Breast epithelium (tissue), 4 donors: ENCODE measurements around the gene STK36. TPM values are rescaled to one million over a fixed set of nuclear protein-coding genes. Genes with fewer than 3 reads are reported as not detected.

Experiments
- DNase-seq, 2 donors: peaks; one replicate each; pipeline ENCODE4 v3.0.0-alpha.2; 2019; ENCODE audit warnings: low spot score in 2 of 2
- H3K27ac ChIP-seq, 2 donors: fragments of 200-600 bp; sonication (generic) in 1 of 2; one replicate each; pipeline ENCODE4 v1.5.1; 2016 to 2019; ENCODE audit warnings: mild to moderate bottlenecking in 1 of 2
- H3K27me3 ChIP-seq, 2 donors: fragments of 200-600 bp; sonication (generic) in 1 of 2; one replicate each; pipeline versions ENCODE4 v1.5.1 to v1.6.0; 2017 to 2019; ENCODE audit warnings: control low read depth in 1 of 2, mild to moderate bottlenecking in 1 of 2
- H3K36me3 ChIP-seq: fragments of 200-600 bp; one replicate; pipeline ENCODE4 v1.5.1; 2019
- H3K4me1 ChIP-seq, 2 donors: fragments of 200-600 bp; sonication (generic); one replicate each; pipeline ENCODE4 v1.5.1; 2016 to 2019; ENCODE audit warnings: control low read depth in 1 of 2
- H3K4me3 ChIP-seq, 3 donors: fragments of 200-600 bp; sonication (generic); 1 replicate in 2 of 3; 2 replicates in 1 of 3; pipeline ENCODE4 v1.5.1; 2016 to 2019; ENCODE audit warnings: mild to moderate bottlenecking in 3 of 3, moderate library complexity in 2 of 3
- H3K9me3 ChIP-seq, 2 donors: fragments of 200-600 bp; sonication (generic) in 1 of 2; one replicate each; pipeline ENCODE4 v1.5.1; 2016 to 2019; ENCODE audit warnings: control low read depth in 1 of 2
- POLR2A ChIP-seq: fragments of 450-650 bp; IDR thresholded peaks from one replicate; pipeline ENCODE4 v1.6.1; 2016; ENCODE audit warnings: antibody characterized with exemption, mild to moderate bottlenecking, moderate library complexity
- POLR2AphosphoS5 ChIP-seq, 3 donors: sonication (generic); formaldehyde crosslinking; IDR thresholded peaks; one replicate each; pipeline ENCODE4 v1.6.1; 2017; ENCODE audit warnings: antibody characterized with exemption in 3 of 3
- intact Hi-C: fragments of 100-400 bp; cut with DNase I; formaldehyde crosslinking; loops from one replicate; pipeline ENCODE4 v1.15.1; 2023; ENCODE audit warnings: low total_unique reads
- total RNA-seq, 3 donors: library from RNA; depleted of rRNA; stranded (reverse); fragments of >200 nt; gene quantifications; one replicate each; pipeline ENCODE4 v1.1.0, GENCODE V29; 2016
- TF ChIP-seq, protein P1 (sequence below), 3 donors: fragments of 450-650 bp; IDR thresholded peaks; one replicate each; pipeline ENCODE4 v1.5.1; 2016 to 2017; ENCODE audit warnings: antibody characterized with exemption in 3 of 3, mild to moderate bottlenecking in 3 of 3, moderate library complexity in 3 of 3

The STK36 gene
- total RNA-seq, 3 donors from 2014 or later: 22.2 to 78.0 (median 35.7) TPM

GRCh38 chr2:218745559-218746469 is 73.9 kb downstream of the STK36 start:
- H3K27me3 ChIP-seq: no peaks in the 10 kb centered on the region
- no peaks in the 10 kb centered on the region for H3K36me3 ChIP-seq
- peak overlapping the region; percentile 88 to 95 for H3K27ac ChIP-seq
- no peaks in the 10 kb centered on the region for H3K4me1 ChIP-seq
- peak; percentile 87 to 94 for DNase-seq
- intact Hi-C loops: no loop called here
- no peaks in the 10 kb centered on the region for H3K9me3 ChIP-seq
- H3K4me3 ChIP-seq: no peak overlapping the region
- peak in 1 of 3 donors; percentile 45 for TF ChIP-seq POLR2AphosphoS5 (IDR thresholded peaks at IDR 0.05)
- TF ChIP-seq, protein P1, sequence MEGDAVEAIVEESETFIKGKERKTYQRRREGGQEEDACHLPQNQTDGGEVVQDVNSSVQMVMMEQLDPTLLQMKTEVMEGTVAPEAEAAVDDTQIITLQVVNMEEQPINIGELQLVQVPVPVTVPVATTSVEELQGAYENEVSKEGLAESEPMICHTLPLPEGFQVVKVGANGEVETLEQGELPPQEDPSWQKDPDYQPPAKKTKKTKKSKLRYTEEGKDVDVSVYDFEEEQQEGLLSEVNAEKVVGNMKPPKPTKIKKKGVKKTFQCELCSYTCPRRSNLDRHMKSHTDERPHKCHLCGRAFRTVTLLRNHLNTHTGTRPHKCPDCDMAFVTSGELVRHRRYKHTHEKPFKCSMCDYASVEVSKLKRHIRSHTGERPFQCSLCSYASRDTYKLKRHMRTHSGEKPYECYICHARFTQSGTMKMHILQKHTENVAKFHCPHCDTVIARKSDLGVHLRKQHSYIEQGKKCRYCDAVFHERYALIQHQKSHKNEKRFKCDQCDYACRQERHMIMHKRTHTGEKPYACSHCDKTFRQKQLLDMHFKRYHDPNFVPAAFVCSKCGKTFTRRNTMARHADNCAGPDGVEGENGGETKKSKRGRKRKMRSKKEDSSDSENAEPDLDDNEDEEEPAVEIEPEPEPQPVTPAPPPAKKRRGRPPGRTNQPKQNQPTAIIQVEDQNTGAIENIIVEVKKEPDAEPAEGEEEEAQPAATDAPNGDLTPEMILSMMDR (IDR thresholded peaks at IDR 0.05): no peak
- TF ChIP-seq POLR2A: no peak

- Histone ChIP-seq H3K4me3 (no peak overlapping the region), H3K27ac (peak overlapping the region; percentile 88 to 95), H3K27me3 (no peaks in the 10 kb centered on the region), H3K9me3 (no peaks in the 10 kb centered on the region), H3K36me3 (no peaks in the 10 kb centered on the region), H3K4me1 (no peaks in the 10 kb centered on the region)
- TF ChIP-seq POLR2A (no peak), POLR2AphosphoS5 (IDR thresholded peaks at IDR 0.05) (no peak)
- TF ChIP-seq, protein P1 (IDR thresholded peaks at IDR 0.05): no peak
- intact Hi-C loops: no loop called here
- no peak for DNase-seq
These were observed 74.5 kb downstream of the STK36 start for GRCh38 chr2:218746470-218746795.

DNA sequence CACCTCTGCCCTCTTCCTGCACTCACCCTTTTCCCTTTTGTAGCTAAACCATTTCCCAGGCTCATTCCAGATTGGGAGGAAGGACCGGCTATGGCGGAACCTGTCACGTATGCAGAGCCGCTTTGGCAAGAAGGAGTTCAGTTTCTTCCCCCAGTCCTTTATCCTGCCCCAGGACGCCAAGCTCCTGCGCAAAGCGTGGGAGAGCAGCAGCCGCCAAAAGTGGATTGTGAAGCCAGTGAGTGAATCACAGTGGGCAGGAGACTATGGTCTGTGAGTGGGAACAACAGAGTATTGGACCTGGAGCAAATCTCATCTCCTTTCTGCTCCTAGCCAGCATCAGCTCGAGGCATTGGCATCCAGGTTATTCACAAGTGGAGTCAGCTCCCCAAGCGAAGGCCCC is 75.1 kb downstream of the STK36 start:
- DNase-seq: peak in 1 of 2 donors; percentile 53
- intact Hi-C loops: no loop called here
- TF ChIP-seq POLR2A (no peak), POLR2AphosphoS5 (IDR thresholded peaks at IDR 0.05) (no peak)
- TF ChIP-seq, protein P1 (IDR thresholded peaks at IDR 0.05): no peak

GRCh38 chr2:218748741-218749441 is 77.0 kb downstream of the STK36 start:
- intact Hi-C loops: no loop called here
- Histone ChIP-seq H3K27me3 (no peaks in the 10 kb centered on the region), H3K36me3 (no peaks in the 10 kb centered on the region), H3K27ac (peak overlapping the region in 1 of 2 donors; percentile 1), H3K4me3 (no peak overlapping the region), H3K4me1 (no peaks in the 10 kb centered on the region), H3K9me3 (no peaks in the 10 kb centered on the region)
- no peak for DNase-seq
- TF ChIP-seq POLR2A: no peak
- TF ChIP-seq POLR2AphosphoS5 (IDR thresholded peaks at IDR 0.05): no peak
- TF ChIP-seq, protein P1 (IDR thresholded peaks at IDR 0.05): no peak

More for the DNA sequence above, 75.1 kb downstream of the STK36 start:
- no peaks in the 10 kb centered on the region for H3K36me3 ChIP-seq
- H3K27ac ChIP-seq: peak overlapping the region; percentile 88 to 95
- H3K27me3 ChIP-seq: no peaks in the 10 kb centered on the region
- H3K9me3 ChIP-seq: no peaks in the 10 kb centered on the region
- no peaks in the 10 kb centered on the region for H3K4me1 ChIP-seq
- peak overlapping the region in 1 of 3 donors; percentile 5 for H3K4me3 ChIP-seq

Other genes starting within 250 kb of the STK36 start
- gene USP37, start 103.7 kb upstream of the STK36 start, total RNA-seq: 10 to 100 TPM in 2 of 3 donors, 1 to 10 TPM in 1; 6.9 to 24.6 (median 14.4) TPM
- gene CNOT9, start 103.2 kb upstream of the STK36 start, total RNA-seq: 10 to 100 TPM; 30.6 to 55.6 (median 44.9) TPM
- gene PLCD4, start 64.2 kb upstream of the STK36 start, total RNA-seq: 1 to 10 TPM; 1.8 to 8.0 (median 2.6) TPM
- gene ZNF142, start 12.5 kb upstream of the STK36 start, total RNA-seq: 10 to 100 TPM; 12.0 to 16.0 (median 15.4) TPM
- gene BCS1L, start 12.4 kb upstream of the STK36 start, total RNA-seq: 10 to 100 TPM; 26.4 to 35.4 (median 32.4) TPM
- gene RNF25, start 84 bp upstream of the STK36 start, total RNA-seq: 10 to 100 TPM; 22.7 to 25.9 (median 23.0) TPM
- 10 to 100 TPM in 2 of 3 donors, 1 to 10 TPM in 1; 8.3 to 34.7 (median 29.0) TPM for gene TTLL4, start 38.7 kb downstream of the STK36 start, total RNA-seq
- 10 to 100 TPM; 25.6 to 65.0 (median 28.8) TPM for gene CYP27A1, start 110.1 kb downstream of the STK36 start, total RNA-seq
- gene PRKAG3, start 159.7 kb downstream of the STK36 start, total RNA-seq: not detected
- gene WNT6, start 187.7 kb downstream of the STK36 start, total RNA-seq: 1 to 10 TPM in 2 of 3 donors, under 1 TPM in 1; 0.48 to 3.3 (median 1.3) TPM
- 1 to 10 TPM in 1 of 3 donors, under 1 TPM in 1, not detected in 1; 0.88 to 2.9 TPM for gene WNT10A, start 208.8 kb downstream of the STK36 start, total RNA-seq